Ovary (tissue), 3 donors: ENCODE measurements around the gene ALKBH1.
"Not testable (repeated sequence)": the region's sequence is repeated elsewhere in the genome, so short reads cannot be mapped to it uniquely, and the experiment has no call there.

Experiments
- EP300 ChIP-seq: sonication (generic); formaldehyde crosslinking; IDR thresholded peaks from one replicate; pipeline ENCODE4 v1.6.1; 2017; ENCODE audit warnings: antibody characterized with exemption
- POLR2A ChIP-seq: fragments of 450-650 bp; IDR thresholded peaks from one replicate; pipeline ENCODE4 v1.6.1; 2017; ENCODE audit warnings: antibody characterized with exemption, mild to moderate bottlenecking, moderate library complexity
- TF ChIP-seq, protein P1 (sequence below), 3 donors: fragments of 450-650 bp in 2 of 3; fragments of 200-600 bp in 1 of 3; IDR thresholded peaks; one replicate each; pipeline versions ENCODE4 v1.5.1 to v1.8.0; 2016 to 2022; ENCODE audit warnings: antibody characterized with exemption in 3 of 3, mild to moderate bottlenecking in 1 of 3
- donor health status: DM: no; HTN: no; CAD: no.

DNA sequence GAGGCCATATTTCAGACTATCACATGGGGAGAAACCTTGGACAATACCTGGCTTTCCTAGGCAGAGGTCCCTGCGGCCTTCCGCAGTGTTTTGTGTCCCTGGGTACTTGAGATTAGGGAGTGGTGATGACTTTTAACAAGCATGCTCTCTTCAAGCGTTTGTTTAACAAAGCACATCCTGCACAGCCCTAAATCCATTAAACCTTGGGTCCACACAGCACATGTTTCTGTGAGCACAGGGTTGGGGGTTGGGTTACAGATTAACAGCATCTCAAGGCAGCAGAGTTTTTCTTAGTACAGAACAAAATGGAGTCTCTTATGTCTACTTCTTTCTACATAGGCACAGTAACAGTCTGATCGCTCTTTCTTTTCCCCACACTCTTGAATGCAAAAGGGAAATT lies 72.0 kb downstream of the ALKBH1 start:
- TF ChIP-seq, protein P1, sequence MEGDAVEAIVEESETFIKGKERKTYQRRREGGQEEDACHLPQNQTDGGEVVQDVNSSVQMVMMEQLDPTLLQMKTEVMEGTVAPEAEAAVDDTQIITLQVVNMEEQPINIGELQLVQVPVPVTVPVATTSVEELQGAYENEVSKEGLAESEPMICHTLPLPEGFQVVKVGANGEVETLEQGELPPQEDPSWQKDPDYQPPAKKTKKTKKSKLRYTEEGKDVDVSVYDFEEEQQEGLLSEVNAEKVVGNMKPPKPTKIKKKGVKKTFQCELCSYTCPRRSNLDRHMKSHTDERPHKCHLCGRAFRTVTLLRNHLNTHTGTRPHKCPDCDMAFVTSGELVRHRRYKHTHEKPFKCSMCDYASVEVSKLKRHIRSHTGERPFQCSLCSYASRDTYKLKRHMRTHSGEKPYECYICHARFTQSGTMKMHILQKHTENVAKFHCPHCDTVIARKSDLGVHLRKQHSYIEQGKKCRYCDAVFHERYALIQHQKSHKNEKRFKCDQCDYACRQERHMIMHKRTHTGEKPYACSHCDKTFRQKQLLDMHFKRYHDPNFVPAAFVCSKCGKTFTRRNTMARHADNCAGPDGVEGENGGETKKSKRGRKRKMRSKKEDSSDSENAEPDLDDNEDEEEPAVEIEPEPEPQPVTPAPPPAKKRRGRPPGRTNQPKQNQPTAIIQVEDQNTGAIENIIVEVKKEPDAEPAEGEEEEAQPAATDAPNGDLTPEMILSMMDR (IDR thresholded peaks at IDR 0.05), result not testable (repeated sequence)
- TF ChIP-seq POLR2A, EP300: not testable (repeated sequence)
